T-helper 22 cell (primary cell): Measurements from ENCODE around the gene SOX12.
A peak's percentile ranks its signal among the peaks of the same experiment; 100 is the strongest.
"Not testable (repeated sequence)": the region's sequence is repeated elsewhere in the genome, so short reads cannot be mapped to it uniquely, and the experiment has no call there.

ENCODE experiments used
- DNase-seq: peaks from one replicate; pipeline ENCODE4 v3.0.0-alpha.2; 2020; ENCODE audit warnings: low read depth

SOX12 gene

GRCh38 chr20:328975-329695, 3.8 kb downstream of the SOX12 start:
- no peak for DNase-seq

- no peak for DNase-seq
Observed at GRCh38 chr20:329851-330232, 4.5 kb downstream of the SOX12 start.

GRCh38 chr20:330233-331149, 5.1 kb downstream of the SOX12 start:
- DNase-seq = peak; percentile 24

GRCh38 chr20:334578-334977, 9.2 kb downstream of the SOX12 start:
- no peak for DNase-seq

- DNase-seq = not testable (repeated sequence)
Observed at GRCh38 chr20:336040-336439, 10.7 kb downstream of the SOX12 start.

GRCh38 chr20:341682-342081, 16.3 kb downstream of the SOX12 start:
- no peak for DNase-seq

- DNase-seq = no peak
Observed at GRCh38 chr20:343107-343506, 17.8 kb downstream of the SOX12 start.

GRCh38 chr20:346033-346639, 20.8 kb downstream of the SOX12 start:
- DNase-seq = no peak

- DNase-seq = no peak
Observed at GRCh38 chr20:346640-347316, 21.4 kb downstream of the SOX12 start, which contains the start of gene NRSN2. Gene NRSN2, plus strand, starts transcription at chr20:347111. Its CDS starts 2,533 bp downstream, at chr20:349644.

GRCh38 chr20:347317-347639, 21.9 kb downstream of the SOX12 start:
- no peak for DNase-seq

- peak; percentile 49 for DNase-seq
Observed at GRCh38 chr20:347640-348484, 22.5 kb downstream of the SOX12 start.

- no peak for DNase-seq
Observed at GRCh38 chr20:348972-349841, 23.9 kb downstream of the SOX12 start.

- DNase-seq = no peak
Observed at GRCh38 chr20:353166-353565, 27.8 kb downstream of the SOX12 start.

GRCh38 chr20:354298-354977, 29.1 kb downstream of the SOX12 start:
- DNase-seq = peak; percentile 51

- not testable (repeated sequence) for DNase-seq
Observed at GRCh38 chr20:356154-356553, 30.8 kb downstream of the SOX12 start.

- DNase-seq = no peak
Observed at GRCh38 chr20:356745-357144, 31.4 kb downstream of the SOX12 start.

GRCh38 chr20:358891-359555, 33.7 kb downstream of the SOX12 start:
- DNase-seq = no peak

- no peak for DNase-seq
Observed at GRCh38 chr20:361561-361960, 36.2 kb downstream of the SOX12 start.
